ENCODE results near the gene GCN1.

GRCh38 chr12:120211243-120211903 lies 16.9 kb upstream of the GCN1 start:
- TF ChIP-seq HMGXB4 (CRISPR knock-in tag; IDR thresholded peaks at IDR 0.05) = no peak
- TF ChIP-seq CTCF (IDR thresholded peaks at IDR 0.05) = no peak
- TF ChIP-seq GTF2I (CRISPR knock-in tag; conservative IDR thresholded peaks at IDR 0.05) = no peak
- TF ChIP-seq NFE2L1 (CRISPR knock-in tag; IDR thresholded peaks at IDR 0.05) = no peak
- no peak for TF ChIP-seq USF2 (CRISPR knock-in tag; IDR thresholded peaks at IDR 0.05)
- TF ChIP-seq HMGA2 (CRISPR knock-in tag; IDR thresholded peaks at IDR 0.05) = no peak
- TF ChIP-seq SP1 (CRISPR knock-in tag; conservative IDR thresholded peaks at IDR 0.05) = no peak
